Ishikawa (cell line): ENCODE measurements around the gene IGFBP6.
A peak's percentile ranks its signal among the peaks of the same experiment; 100 is the strongest.

ENCODE experiments used
- CEBPB ChIP-seq: IDR thresholded peaks from 2 replicates; pipeline ENCODE4 v1.6.1; 2012
- CREB1 ChIP-seq: IDR thresholded peaks from 2 replicates; pipeline ENCODE4 v1.6.1; 2012; ENCODE audit warnings: low read depth
- EGR1 ChIP-seq: IDR thresholded peaks from 2 replicates; pipeline ENCODE4 v1.6.1; 2012
- EP300 ChIP-seq: IDR thresholded peaks from 2 replicates; pipeline ENCODE4 v1.6.1; 2012; ENCODE audit warnings: borderline replicate concordance
- FOXM1 ChIP-seq: IDR thresholded peaks from 2 replicates; pipeline ENCODE4 v1.6.1; 2012; ENCODE audit warnings: low read depth, borderline replicate concordance
- NFIC ChIP-seq: IDR thresholded peaks from 2 replicates; pipeline ENCODE4 v1.6.1; 2012
- RAD21 ChIP-seq: IDR thresholded peaks from 2 replicates; pipeline ENCODE4 v1.6.1; 2012; ENCODE audit warnings: low read depth
- TAF1 ChIP-seq: IDR thresholded peaks from 2 replicates; pipeline ENCODE4 v1.6.1; 2012; ENCODE audit warnings: low read depth, mild to moderate bottlenecking
- TCF12 ChIP-seq: IDR thresholded peaks from 2 replicates; pipeline ENCODE4 v1.6.1; 2012; ENCODE audit warnings: low read depth
- TEAD4 ChIP-seq: IDR thresholded peaks from 2 replicates; pipeline ENCODE4 v1.6.1; 2012
- YY1 ChIP-seq: IDR thresholded peaks from 2 replicates; pipeline ENCODE4 v1.6.1; 2012; ENCODE audit warnings: low read depth
- ZBTB7A ChIP-seq: IDR thresholded peaks from 2 replicates; pipeline ENCODE4 v1.6.1; 2012; ENCODE audit warnings: low read depth
- TF ChIP-seq, protein P1 (sequence below): IDR thresholded peaks from 2 replicates; pipeline ENCODE4 v1.6.1; 2012
- TF ChIP-seq, protein P2 (sequence below): IDR thresholded peaks from 2 replicates; pipeline ENCODE4 v1.6.1; 2012; ENCODE audit warnings: low read depth, mild to moderate bottlenecking
- TF ChIP-seq, protein P3 (sequence below): IDR thresholded peaks from 2 replicates; pipeline ENCODE4 v1.6.1; 2012

Gene IGFBP6

DNA sequence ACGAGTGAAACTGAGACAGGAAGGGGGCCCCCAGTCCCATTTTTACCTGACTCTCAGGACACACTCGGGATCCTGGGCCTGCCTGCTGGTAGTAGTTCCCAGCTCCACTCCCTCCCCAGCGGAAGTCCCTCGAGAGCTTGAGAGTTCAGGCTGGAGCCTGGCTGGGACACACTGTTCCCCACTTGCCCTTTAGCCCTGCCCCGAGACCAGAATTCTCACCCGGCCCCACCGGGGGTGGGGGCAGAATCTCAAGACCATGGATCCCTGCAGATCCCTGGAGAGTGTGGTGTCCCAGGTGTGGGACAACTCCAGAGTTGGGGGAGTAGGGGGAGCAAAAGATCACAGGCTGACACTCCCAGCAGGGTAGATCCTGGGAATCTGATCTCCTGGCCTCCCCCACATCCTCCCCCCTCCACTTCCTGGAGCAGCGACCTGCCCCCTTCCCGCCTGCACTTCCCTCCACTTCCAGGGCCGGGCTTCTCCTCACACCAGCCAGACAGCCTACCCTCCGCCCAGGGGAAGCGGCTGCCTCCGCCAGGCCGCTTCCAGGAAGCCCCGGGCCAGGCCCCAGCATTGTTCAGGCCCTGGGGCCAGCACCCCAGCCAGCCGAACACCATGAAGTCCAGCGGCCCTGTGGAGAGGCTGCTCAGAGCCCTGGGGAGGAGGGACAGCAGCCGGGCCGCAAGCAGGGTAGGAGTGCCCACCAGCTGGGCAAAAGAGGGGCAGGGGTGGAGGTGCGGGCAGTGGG lies 47.7 kb upstream of the IGFBP6 start, which contains the start of gene TNS2:
TSS of gene TNS2 (plus strand) at position 495 of the 748 bp plus-strand sequence. CDS start at position 616, 121 bp downstream.
- no peak for TF ChIP-seq CREB1
- TF ChIP-seq, protein P1, sequence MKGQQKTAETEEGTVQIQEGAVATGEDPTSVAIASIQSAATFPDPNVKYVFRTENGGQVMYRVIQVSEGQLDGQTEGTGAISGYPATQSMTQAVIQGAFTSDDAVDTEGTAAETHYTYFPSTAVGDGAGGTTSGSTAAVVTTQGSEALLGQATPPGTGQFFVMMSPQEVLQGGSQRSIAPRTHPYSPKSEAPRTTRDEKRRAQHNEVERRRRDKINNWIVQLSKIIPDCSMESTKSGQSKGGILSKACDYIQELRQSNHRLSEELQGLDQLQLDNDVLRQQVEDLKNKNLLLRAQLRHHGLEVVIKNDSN: no peak; the same call in 1 of the 2 replicates
- TF ChIP-seq TAF1: peak; percentile 37; the same call in 1 of the 2 replicates
- TF ChIP-seq FOXM1: 0 out of 2 replicates have a peak, but pooled peaks have one; percentile 28
- TF ChIP-seq, protein P2, sequence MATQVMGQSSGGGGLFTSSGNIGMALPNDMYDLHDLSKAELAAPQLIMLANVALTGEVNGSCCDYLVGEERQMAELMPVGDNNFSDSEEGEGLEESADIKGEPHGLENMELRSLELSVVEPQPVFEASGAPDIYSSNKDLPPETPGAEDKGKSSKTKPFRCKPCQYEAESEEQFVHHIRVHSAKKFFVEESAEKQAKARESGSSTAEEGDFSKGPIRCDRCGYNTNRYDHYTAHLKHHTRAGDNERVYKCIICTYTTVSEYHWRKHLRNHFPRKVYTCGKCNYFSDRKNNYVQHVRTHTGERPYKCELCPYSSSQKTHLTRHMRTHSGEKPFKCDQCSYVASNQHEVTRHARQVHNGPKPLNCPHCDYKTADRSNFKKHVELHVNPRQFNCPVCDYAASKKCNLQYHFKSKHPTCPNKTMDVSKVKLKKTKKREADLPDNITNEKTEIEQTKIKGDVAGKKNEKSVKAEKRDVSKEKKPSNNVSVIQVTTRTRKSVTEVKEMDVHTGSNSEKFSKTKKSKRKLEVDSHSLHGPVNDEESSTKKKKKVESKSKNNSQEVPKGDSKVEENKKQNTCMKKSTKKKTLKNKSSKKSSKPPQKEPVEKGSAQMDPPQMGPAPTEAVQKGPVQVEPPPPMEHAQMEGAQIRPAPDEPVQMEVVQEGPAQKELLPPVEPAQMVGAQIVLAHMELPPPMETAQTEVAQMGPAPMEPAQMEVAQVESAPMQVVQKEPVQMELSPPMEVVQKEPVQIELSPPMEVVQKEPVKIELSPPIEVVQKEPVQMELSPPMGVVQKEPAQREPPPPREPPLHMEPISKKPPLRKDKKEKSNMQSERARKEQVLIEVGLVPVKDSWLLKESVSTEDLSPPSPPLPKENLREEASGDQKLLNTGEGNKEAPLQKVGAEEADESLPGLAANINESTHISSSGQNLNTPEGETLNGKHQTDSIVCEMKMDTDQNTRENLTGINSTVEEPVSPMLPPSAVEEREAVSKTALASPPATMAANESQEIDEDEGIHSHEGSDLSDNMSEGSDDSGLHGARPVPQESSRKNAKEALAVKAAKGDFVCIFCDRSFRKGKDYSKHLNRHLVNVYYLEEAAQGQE: no peak
- no peak for TF ChIP-seq NFIC
- no peak for TF ChIP-seq RAD21
- TF ChIP-seq TEAD4: 0 out of 2 replicates have a peak, but pooled peaks have one; percentile 41
- no peak; the same call in none of the 2 replicates for TF ChIP-seq ZBTB7A
- TF ChIP-seq EP300: peak; percentile 71
- no peak for TF ChIP-seq YY1
- TF ChIP-seq TCF12: peak; percentile 84
- TF ChIP-seq, protein P3, sequence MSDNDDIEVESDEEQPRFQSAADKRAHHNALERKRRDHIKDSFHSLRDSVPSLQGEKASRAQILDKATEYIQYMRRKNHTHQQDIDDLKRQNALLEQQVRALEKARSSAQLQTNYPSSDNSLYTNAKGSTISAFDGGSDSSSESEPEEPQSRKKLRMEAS: peak; percentile 60
- TF ChIP-seq EGR1: peak; percentile 75
- no peak for TF ChIP-seq CEBPB

DNA sequence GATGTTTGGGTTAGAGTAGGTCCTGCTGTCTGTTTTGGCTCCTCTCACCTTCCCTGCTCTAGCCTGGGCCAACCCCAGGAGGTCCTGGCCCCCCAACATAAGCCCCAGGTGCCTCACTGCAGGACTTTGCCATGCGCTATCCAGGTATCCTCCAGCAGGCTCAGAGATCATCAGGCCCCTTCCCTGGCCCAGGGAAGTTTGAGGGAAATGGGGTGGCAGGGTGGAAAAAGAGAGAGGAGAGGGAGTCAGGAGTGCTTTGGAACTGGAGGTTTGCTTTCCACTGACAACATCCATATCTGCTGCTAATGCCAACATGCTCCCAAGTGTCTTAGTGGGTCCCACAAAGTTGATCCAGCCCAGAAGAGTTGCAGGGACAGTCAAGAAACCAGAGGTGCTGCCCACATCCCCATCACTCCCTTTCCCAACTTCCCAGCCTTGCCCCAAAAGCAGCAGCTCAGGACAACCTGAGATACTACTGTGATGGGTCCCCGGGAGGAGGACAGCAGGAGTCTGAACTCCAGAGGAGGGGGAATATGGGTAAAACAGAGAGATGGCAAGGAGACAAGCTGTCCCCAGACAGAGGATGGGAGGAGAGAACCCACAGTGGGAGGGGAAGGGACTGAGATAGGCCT lies 46.9 kb upstream of the IGFBP6 start:
- no peak for TF ChIP-seq FOXM1
- TF ChIP-seq, protein P2: no peak
- TF ChIP-seq CEBPB: no peak
- TF ChIP-seq, protein P1: no peak
- no peak for TF ChIP-seq CREB1
- TF ChIP-seq, protein P3: no peak
- TF ChIP-seq ZBTB7A: no peak
- TF ChIP-seq YY1: no peak
- TF ChIP-seq TCF12: no peak

DNA sequence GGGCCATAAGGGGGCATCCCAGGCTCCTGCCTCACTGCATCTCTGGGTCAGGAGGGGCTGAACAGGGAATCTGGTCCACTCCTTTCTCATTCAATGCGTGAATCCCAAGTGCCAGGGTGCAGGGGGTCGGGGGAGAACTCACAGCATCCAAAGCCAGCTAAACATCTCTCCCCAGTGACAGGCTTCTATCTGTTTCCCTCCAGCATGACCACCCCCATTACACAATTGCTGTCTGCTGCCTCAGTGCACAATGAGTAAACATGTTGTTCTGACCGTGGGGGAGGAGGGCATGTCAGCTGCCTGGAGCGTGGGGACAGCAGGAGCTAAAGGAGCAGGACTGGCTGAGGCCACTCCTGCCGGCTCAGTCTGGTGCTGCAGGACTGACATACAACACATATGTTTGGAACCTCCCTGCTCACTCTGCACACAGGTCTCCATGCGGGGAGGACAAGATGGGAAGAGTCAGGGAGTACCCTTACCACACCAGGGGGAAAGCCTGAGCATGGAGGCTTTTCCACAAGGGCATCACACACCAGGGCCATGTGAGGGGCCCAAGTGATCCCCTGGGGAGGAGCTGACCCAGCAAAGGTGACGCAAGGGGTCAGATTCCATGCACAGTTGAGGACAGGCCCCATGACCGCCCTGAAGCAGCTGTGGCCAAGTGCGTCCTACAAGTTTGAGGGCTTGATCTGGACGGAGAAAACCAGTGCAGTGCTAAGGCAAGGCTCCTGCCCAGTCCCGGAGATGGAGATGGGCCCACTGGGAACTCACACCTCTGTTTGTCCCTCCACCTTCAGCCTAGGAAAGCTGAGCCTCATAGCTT lies 46.2 kb upstream of the IGFBP6 start:
- TF ChIP-seq EP300: no peak
- no peak for TF ChIP-seq FOXM1
- TF ChIP-seq, protein P1: no peak
- TF ChIP-seq CREB1: no peak
- no peak for TF ChIP-seq ZBTB7A
- TF ChIP-seq TAF1: no peak
- TF ChIP-seq YY1: no peak
- TF ChIP-seq RAD21: no peak
- TF ChIP-seq, protein P2: no peak
- TF ChIP-seq NFIC: no peak
- TF ChIP-seq CEBPB: no peak
- no peak for TF ChIP-seq EGR1
- TF ChIP-seq TCF12: no peak
- TF ChIP-seq, protein P3: no peak
- TF ChIP-seq TEAD4: no peak
